ENCODE data around the gene NSMCE1. TPM values are rescaled to one million over a fixed set of nuclear protein-coding genes. Genes with fewer than 3 reads are reported as not detected.

Gene NSMCE1
- total RNA-seq, 1 experiment from 2014 or later = 45.7 TPM

- ChIA-PET POLR2A (ENCODE audit: low non-redundant PET) (no interaction called here), CTCF (no interaction called here)
- H3K27ac ChIP-seq (ENCODE audit: low read depth, low read length, poor library complexity, severe bottlenecking) = no peak overlapping the region
- H3K4me3 ChIP-seq (ENCODE audit: low read depth, low read length, poor library complexity, severe bottlenecking) = no peak overlapping the region
- TF ChIP-seq EZH2 (IDR thresholded peaks at IDR 0.05; ENCODE audit: borderline replicate concordance, low read depth, low read length, poor library complexity, severe bottlenecking) (no peak), CTCF (conservative IDR thresholded peaks at IDR 0.05; ENCODE audit: low read depth, low read length) (no peak)
- no peaks in the 10 kb centered on the region for H3K4me1 ChIP-seq (ENCODE audit: insufficient read depth, low read length, poor library complexity, severe bottlenecking)
- no peak for DNase-seq (ENCODE audit: low spot score)
- intact Hi-C loops (cut with micrococcal nuclease; ENCODE audit: unreplicated experiment) = no loop called here
- BruUV-seq (replicated peaks) = no TSS peak
- H3K9me3 ChIP-seq (ENCODE audit: low read depth, low read length, poor library complexity, severe bottlenecking) = no peaks in the 10 kb centered on the region
- no peaks in the 10 kb centered on the region for H3K27me3 ChIP-seq (replicated peaks; ENCODE audit: insufficient read depth, low read depth, low read length, poor library complexity)
- no peaks in the 10 kb centered on the region for H3K36me3 ChIP-seq (ENCODE audit: insufficient read depth, low read length, poor library complexity, severe bottlenecking)
These were observed 38.6 kb downstream of the NSMCE1 start for GRCh38 chr16:27229891-27230470.

- POLR2A ChIA-PET (ENCODE audit: low non-redundant PET) = no interaction called here
- TF ChIP-seq CTCF (conservative IDR thresholded peaks at IDR 0.05; ENCODE audit: low read depth, low read length) (no peak), EZH2 (IDR thresholded peaks at IDR 0.05; ENCODE audit: borderline replicate concordance, low read depth, low read length, poor library complexity, severe bottlenecking) (no peak)
- H3K27me3 ChIP-seq (replicated peaks; ENCODE audit: insufficient read depth, low read depth, low read length, poor library complexity) = no peaks in the 10 kb centered on the region
- no peak for DNase-seq (ENCODE audit: low spot score)
- no peaks in the 10 kb centered on the region for H3K4me1 ChIP-seq (ENCODE audit: insufficient read depth, low read length, poor library complexity, severe bottlenecking)
- no peaks in the 10 kb centered on the region for H3K36me3 ChIP-seq (ENCODE audit: insufficient read depth, low read length, poor library complexity, severe bottlenecking)
- no peaks in the 10 kb centered on the region for H3K9me3 ChIP-seq (ENCODE audit: low read depth, low read length, poor library complexity, severe bottlenecking)
- no TSS peak for BruUV-seq (replicated peaks)
- intact Hi-C loops (cut with micrococcal nuclease; ENCODE audit: unreplicated experiment) = no loop called here
- no peak overlapping the region for H3K4me3 ChIP-seq (ENCODE audit: low read depth, low read length, poor library complexity, severe bottlenecking)
- CTCF ChIA-PET = no interaction called here
- H3K27ac ChIP-seq (ENCODE audit: low read depth, low read length, poor library complexity, severe bottlenecking) = no peak overlapping the region
These were observed 39.7 kb downstream of the NSMCE1 start for GRCh38 chr16:27228621-27229501.

- TF ChIP-seq EZH2 (IDR thresholded peaks at IDR 0.05; ENCODE audit: borderline replicate concordance, low read depth, low read length, poor library complexity, severe bottlenecking) (no peak), CTCF (conservative IDR thresholded peaks at IDR 0.05; ENCODE audit: low read depth, low read length) (no peak)
- no peak for DNase-seq (ENCODE audit: low spot score)
- POLR2A ChIA-PET (ENCODE audit: low non-redundant PET) = no interaction called here
- H3K4me3 ChIP-seq (ENCODE audit: low read depth, low read length, poor library complexity, severe bottlenecking) = no peak overlapping the region
- H3K27me3 ChIP-seq (replicated peaks; ENCODE audit: insufficient read depth, low read depth, low read length, poor library complexity) = no peaks in the 10 kb centered on the region
- intact Hi-C loops (cut with micrococcal nuclease; ENCODE audit: unreplicated experiment) = no loop called here
- H3K36me3 ChIP-seq (ENCODE audit: insufficient read depth, low read length, poor library complexity, severe bottlenecking) = no peaks in the 10 kb centered on the region
- CTCF ChIA-PET = no interaction called here
- H3K4me1 ChIP-seq (ENCODE audit: insufficient read depth, low read length, poor library complexity, severe bottlenecking) = no peaks in the 10 kb centered on the region
- H3K9me3 ChIP-seq (ENCODE audit: low read depth, low read length, poor library complexity, severe bottlenecking) = no peaks in the 10 kb centered on the region
- no TSS peak for BruUV-seq (replicated peaks)
- no peak overlapping the region for H3K27ac ChIP-seq (ENCODE audit: low read depth, low read length, poor library complexity, severe bottlenecking)
These were observed 40.5 kb downstream of the NSMCE1 start for GRCh38 chr16:27228045-27228444.

Measured in A673 (cell line).